GM19239 (cell line): ENCODE results near the gene ACOXL.
A peak's percentile ranks its signal among the peaks of the same experiment; 100 is the strongest.

ENCODE experiments used
- DNase-seq: peaks from one replicate; pipeline ENCODE4 v3.0.0; 2011; ENCODE audit warnings: low spot score; ENCODE audit not compliant: insufficient read length
- FAIRE-seq: peaks from 2 replicates; lab custom pipeline; 2011; peaks lifted over from hg19 to GRCh38; lab: Jason Lieb, UNC

ACOXL gene

GRCh38 chr2:110717734-110718133, 14.6 kb upstream of the ACOXL start:
- FAIRE-seq (no peak), DNase-seq (no peak)

- peak; percentile 44 for FAIRE-seq
- DNase-seq, result no peak
Measured at GRCh38 chr2:110718382-110718781, 14.0 kb upstream of the ACOXL start.

GRCh38 chr2:110718990-110719389, 13.4 kb upstream of the ACOXL start:
- no peak for FAIRE-seq
- no peak for DNase-seq

- DNase-seq (no peak), FAIRE-seq (no peak)
Measured at GRCh38 chr2:110720547-110720946, 11.8 kb upstream of the ACOXL start.

GRCh38 chr2:110724820-110725219, 7.6 kb upstream of the ACOXL start:
- DNase-seq (no peak), FAIRE-seq (no peak)

- no peak for DNase-seq
- FAIRE-seq, result no peak
Measured at GRCh38 chr2:110725370-110725769, 7.0 kb upstream of the ACOXL start.

- FAIRE-seq (no peak), DNase-seq (no peak)
Measured at GRCh38 chr2:110725859-110726258, 6.5 kb upstream of the ACOXL start.

- no peak for FAIRE-seq
- DNase-seq, result no peak
Measured at GRCh38 chr2:110726285-110726684, 6.1 kb upstream of the ACOXL start.

- no peak for DNase-seq
- FAIRE-seq, result no peak
Measured at GRCh38 chr2:110727923-110728322, 4.5 kb upstream of the ACOXL start.

- DNase-seq (no peak), FAIRE-seq (no peak)
Measured at GRCh38 chr2:110729106-110729505, 3.3 kb upstream of the ACOXL start.

GRCh38 chr2:110731064-110731463, 1.3 kb upstream of the ACOXL start:
- DNase-seq, result no peak
- FAIRE-seq, result no peak

GRCh38 chr2:110735366-110735765, 3.0 kb downstream of the ACOXL start:
- FAIRE-seq, result no peak
- no peak for DNase-seq

GRCh38 chr2:110737783-110738182, 5.4 kb downstream of the ACOXL start:
- FAIRE-seq (no peak), DNase-seq (no peak)

GRCh38 chr2:110740747-110741349, 8.5 kb downstream of the ACOXL start:
- DNase-seq, result no peak

GRCh38 chr2:110741491-110741980, 9.2 kb downstream of the ACOXL start:
- DNase-seq, result no peak
- no peak for FAIRE-seq

More at GRCh38 chr2:110740747-110741349, 8.5 kb downstream of the ACOXL start:
- FAIRE-seq, result no peak

- DNase-seq, result no peak
- no peak for FAIRE-seq
Measured at GRCh38 chr2:110742412-110742811, 10.0 kb downstream of the ACOXL start.

GRCh38 chr2:110743600-110743999, 11.2 kb downstream of the ACOXL start:
- DNase-seq (no peak), FAIRE-seq (no peak)

- DNase-seq (no peak), FAIRE-seq (peak; percentile 45)
Measured at GRCh38 chr2:110744429-110744828, 12.1 kb downstream of the ACOXL start.

- DNase-seq (no peak), FAIRE-seq (no peak)
Measured at GRCh38 chr2:110745048-110745447, 12.7 kb downstream of the ACOXL start.

GRCh38 chr2:110746586-110747521, 14.5 kb downstream of the ACOXL start:
- DNase-seq (no peak), FAIRE-seq (no peak)
